ENCODE data around the gene SLC25A42. TPM values are rescaled to one million over a fixed set of nuclear protein-coding genes. Genes with fewer than 3 reads are reported as not detected.

SLC25A42 gene
- total RNA-seq, 1 donor from 2014 or later, result 27.2 TPM

GRCh38 chr19:19119325-19120237 is 55.8 kb downstream of the SLC25A42 start:
- Histone ChIP-seq H3K4me3 (no peak overlapping the region), H3K27me3 (ENCODE audit: low read depth) (no peaks in the 10 kb centered on the region), H3K4me1 (no peaks in the 10 kb centered on the region), H3K27ac (replicated peaks) (no peak overlapping the region), H3K36me3 (peaks cover 37% of the 10 kb centered on the region), H3K9me3 (replicated peaks) (peaks cover 13% of the 10 kb centered on the region)
- intact Hi-C loops (cut with micrococcal nuclease), result no loop called here
- TF ChIP-seq CTCF (IDR thresholded peaks at IDR 0.05; ENCODE audit: borderline replicate concordance), result no peak
- no peak for DNase-seq

- intact Hi-C loops (cut with micrococcal nuclease), result no loop called here
- no peak for DNase-seq
Measured at GRCh38 chr19:19120308-19121231, 56.8 kb downstream of the SLC25A42 start.

GRCh38 chr19:19121371-19121770 is 57.6 kb downstream of the SLC25A42 start:
- Histone ChIP-seq H3K9me3 (replicated peaks) (peaks cover 13% of the 10 kb centered on the region), H3K4me3 (no peak overlapping the region), H3K36me3 (peaks cover 37% of the 10 kb centered on the region), H3K27ac (replicated peaks) (no peak overlapping the region), H3K27me3 (ENCODE audit: low read depth) (no peaks in the 10 kb centered on the region), H3K4me1 (no peaks in the 10 kb centered on the region)
- intact Hi-C loops (cut with micrococcal nuclease), result no loop called here
- no peak for DNase-seq
- no peak for TF ChIP-seq CTCF (IDR thresholded peaks at IDR 0.05; ENCODE audit: borderline replicate concordance)

More at GRCh38 chr19:19120308-19121231, 56.8 kb downstream of the SLC25A42 start:
- H3K36me3 ChIP-seq, result peaks cover 37% of the 10 kb centered on the region
- TF ChIP-seq CTCF (IDR thresholded peaks at IDR 0.05; ENCODE audit: borderline replicate concordance), result no peak
- H3K27me3 ChIP-seq (ENCODE audit: low read depth), result no peaks in the 10 kb centered on the region
- H3K27ac ChIP-seq (replicated peaks), result no peak overlapping the region
- H3K4me1 ChIP-seq, result no peaks in the 10 kb centered on the region
- H3K4me3 ChIP-seq, result no peak overlapping the region
- peaks cover 13% of the 10 kb centered on the region for H3K9me3 ChIP-seq (replicated peaks)

- Histone ChIP-seq H3K27me3 (ENCODE audit: low read depth) (no peaks in the 10 kb centered on the region), H3K4me3 (no peak overlapping the region), H3K4me1 (no peaks in the 10 kb centered on the region), H3K36me3 (peaks cover 37% of the 10 kb centered on the region), H3K9me3 (replicated peaks) (peaks cover 13% of the 10 kb centered on the region), H3K27ac (replicated peaks) (no peak overlapping the region)
- no peak for DNase-seq
- TF ChIP-seq CTCF (IDR thresholded peaks at IDR 0.05; ENCODE audit: borderline replicate concordance), result no peak
- intact Hi-C loops (cut with micrococcal nuclease), result no loop called here
Measured at GRCh38 chr19:19122902-19123301, 59.1 kb downstream of the SLC25A42 start.

GRCh38 chr19:19123386-19123785 is 59.6 kb downstream of the SLC25A42 start:
- no peak overlapping the region for H3K4me3 ChIP-seq
- peaks cover 32% of the 10 kb centered on the region for H3K36me3 ChIP-seq
- H3K4me1 ChIP-seq, result no peaks in the 10 kb centered on the region
- H3K9me3 ChIP-seq (replicated peaks), result peaks cover 13% of the 10 kb centered on the region
- no peak for TF ChIP-seq CTCF (IDR thresholded peaks at IDR 0.05; ENCODE audit: borderline replicate concordance)
- intact Hi-C loops (cut with micrococcal nuclease), result no loop called here
- no peak for DNase-seq
- H3K27ac ChIP-seq (replicated peaks), result no peak overlapping the region
- no peaks in the 10 kb centered on the region for H3K27me3 ChIP-seq (ENCODE audit: low read depth)

All from left ventricle myocardium inferior (tissue), 1 donor.